ENCODE results near the gene SWSAP1.

The SWSAP1 gene

DNA sequence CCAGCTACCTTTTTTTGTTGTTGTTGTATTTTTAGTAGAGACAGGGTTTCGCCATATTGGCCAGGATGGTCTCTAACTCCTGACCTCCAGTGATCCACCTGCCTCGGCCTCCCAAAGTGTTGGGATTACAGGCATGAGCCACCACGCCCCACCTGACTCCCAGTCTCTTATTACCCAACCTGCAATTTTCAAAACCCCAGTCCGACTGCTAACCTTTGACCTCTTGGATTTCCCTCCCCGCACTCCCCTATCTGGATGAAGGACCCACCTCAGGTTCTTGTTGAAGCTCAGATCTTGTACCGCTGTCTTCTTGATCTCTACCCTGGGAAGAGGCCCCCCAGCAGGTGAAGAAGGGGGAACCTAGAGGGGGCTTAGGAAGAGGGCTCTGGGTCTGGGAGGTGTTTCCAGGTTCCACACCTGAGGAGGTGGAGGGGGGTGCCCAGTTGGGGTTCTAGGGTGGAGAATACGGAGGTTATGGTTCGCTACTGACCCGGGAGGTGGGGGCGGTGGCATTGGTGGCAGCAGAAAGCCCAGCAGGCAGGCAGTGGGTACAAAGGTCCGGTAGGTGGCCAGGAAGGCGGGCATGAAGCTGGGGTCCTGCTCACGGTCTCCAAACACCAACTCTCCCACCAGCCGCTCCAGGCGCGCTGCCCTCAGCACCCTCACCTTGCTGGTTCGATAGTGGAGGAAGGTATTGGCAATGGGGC, 42.0 kb downstream of the SWSAP1 start:
- no peak for DNase-seq

DNA sequence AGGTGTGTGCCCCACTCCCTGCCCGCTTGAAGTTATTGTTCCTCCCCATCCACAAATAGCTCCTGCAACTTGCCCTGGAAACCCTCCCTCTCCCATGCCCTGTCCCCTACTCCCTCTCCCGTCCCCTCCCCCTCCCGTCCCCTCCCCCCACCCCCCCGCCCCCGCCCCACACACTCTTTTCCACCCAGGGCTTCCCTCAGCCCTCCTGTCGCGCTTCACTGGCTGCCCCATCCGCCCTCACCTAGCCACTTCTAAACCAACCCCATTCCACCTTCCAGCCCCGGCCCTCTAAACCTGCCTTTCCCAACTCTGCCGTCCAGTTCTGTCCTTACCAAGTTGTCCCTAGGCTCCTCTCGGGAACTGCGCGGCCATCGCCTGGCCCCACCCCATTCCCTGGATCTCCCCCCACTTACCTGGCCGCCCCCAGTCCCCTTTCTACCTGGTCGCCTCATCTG, 43.7 kb downstream of the SWSAP1 start:
- no peak for DNase-seq

DNA sequence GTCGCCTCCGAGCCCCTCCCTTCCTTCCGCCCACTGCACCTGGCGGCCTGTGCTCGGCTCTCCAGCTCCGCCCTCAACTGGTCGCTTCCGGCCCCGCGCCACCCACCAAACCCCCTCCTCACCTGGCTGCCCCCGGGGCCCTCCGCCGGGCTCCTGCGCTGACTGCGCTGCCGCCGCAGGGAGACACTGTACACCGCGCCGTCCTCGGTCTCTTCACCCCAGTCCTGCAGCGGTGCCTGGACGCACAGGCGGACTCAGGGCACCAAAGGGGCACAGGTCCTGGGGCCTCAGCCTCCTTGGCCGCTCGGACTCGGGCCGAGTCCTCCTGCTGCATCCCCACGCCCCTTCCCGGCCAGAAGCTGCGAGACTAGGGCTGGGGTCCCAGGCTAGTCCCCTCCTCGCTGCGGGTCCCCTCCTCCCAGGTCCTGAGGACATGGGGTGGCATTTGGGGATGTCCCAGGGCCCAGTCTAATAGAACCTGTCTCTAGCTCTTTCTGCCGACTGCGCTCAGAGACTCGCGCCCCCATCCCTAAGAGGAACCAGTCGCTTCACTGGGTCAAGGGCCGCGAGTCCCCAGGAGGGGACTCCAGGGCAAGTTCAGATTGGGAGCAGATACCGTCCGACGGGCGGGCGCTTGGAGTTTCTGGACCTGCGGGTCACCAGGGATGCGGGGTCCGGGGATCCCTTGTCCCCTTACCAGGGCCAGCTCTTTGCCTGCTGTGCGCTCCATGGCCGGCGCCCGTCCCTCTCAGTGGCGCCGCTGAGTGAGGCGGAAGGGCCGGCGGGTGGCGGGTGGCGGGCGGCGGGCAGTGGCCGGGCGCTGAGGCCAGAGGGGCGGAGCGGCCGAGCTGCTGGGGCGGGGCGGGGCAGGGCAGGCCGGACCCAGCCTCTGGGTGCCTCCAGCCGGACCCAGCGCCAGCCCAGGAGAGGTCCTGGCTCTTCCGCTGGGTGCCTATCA, 44.4 kb downstream of the SWSAP1 start, which contains the start of gene RGL3:
Gene RGL3, minus strand, starts transcription at position 766 of the 958 bp plus-strand sequence. Its CDS starts 36 bp downstream, at position 730.
- DNase-seq: peak; percentile 67

DNA sequence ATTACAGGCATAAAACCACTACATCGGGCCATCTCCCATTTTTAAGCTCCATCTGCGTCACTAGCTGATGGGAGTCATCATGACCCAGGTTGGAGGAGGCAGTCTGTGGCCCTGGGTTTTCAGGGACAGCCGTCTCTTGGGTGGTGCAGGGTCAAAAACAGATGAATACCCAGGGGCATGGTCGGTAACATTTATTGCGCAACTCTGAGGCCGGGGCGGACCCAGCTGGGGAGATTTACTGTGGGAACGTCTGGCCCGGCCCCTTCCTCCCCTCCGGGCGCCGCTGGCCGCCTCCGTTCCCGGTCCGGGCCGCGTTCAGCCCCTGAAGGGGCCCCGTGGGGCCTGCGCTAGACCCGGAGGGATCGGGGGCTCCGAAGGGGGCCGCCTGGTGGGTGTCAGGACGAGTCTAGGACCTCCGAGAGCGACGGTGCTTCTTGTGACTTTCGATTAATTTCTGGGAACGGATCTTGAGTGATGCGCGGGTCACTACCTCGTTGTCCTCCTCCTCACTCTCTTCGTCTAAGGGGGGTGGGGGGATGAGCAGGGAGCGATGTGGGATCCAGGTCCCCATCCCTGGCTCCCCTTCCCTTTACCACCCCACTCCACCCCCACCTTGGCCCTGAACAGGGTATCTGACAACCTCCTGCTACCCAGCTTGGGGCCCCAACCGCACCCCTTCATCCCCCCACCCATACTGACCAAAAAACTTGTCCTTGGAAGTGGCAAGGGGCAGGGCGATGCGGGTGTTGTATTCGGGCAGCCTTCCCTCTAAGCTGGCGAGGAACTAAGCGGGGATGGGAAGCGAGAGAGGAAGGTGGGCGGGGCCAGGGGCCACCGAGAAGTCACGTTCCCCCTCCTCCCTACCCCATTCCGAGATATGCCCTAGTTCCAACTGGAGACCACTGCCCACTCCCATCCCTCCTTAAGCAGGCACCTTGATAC, 46.2 kb downstream of the SWSAP1 start:
- DNase-seq: no peak

DNA sequence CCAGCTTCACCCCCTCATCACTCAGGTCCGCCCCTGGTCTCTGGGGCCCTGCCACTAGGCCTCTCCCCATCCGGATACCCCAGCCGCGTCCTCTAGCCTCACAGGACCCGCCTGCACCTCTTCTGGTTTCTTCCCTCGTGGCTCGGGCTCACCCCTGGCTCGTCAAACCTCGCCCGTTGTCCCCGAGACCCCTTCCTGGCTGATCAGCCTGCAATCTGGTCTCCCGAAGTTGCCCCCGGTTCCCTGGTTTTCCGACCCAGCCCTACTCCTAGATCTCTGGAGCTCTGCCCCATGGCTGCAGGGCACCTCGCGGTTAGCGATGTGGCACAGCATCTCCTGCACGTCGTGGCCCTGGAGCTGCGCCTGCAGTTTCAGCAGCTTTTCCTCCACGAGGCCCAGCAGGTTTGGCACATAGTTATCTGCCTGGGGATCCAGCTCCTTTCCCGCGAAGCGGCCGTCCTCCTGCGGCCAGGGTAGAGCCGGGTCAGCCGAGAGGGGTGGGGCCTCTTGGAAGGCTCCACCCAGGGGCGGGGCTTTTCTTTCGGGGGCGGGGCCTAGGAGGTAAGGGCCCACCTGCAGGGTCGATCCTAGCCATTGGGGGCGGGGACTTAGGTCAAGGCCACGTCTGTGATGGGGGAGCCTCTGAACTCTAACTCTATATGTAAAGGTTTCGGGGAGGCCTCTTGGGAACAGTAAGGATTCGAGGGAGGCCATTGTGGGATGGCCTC, 47.1 kb downstream of the SWSAP1 start:
- peak; percentile 65 for DNase-seq

DNA sequence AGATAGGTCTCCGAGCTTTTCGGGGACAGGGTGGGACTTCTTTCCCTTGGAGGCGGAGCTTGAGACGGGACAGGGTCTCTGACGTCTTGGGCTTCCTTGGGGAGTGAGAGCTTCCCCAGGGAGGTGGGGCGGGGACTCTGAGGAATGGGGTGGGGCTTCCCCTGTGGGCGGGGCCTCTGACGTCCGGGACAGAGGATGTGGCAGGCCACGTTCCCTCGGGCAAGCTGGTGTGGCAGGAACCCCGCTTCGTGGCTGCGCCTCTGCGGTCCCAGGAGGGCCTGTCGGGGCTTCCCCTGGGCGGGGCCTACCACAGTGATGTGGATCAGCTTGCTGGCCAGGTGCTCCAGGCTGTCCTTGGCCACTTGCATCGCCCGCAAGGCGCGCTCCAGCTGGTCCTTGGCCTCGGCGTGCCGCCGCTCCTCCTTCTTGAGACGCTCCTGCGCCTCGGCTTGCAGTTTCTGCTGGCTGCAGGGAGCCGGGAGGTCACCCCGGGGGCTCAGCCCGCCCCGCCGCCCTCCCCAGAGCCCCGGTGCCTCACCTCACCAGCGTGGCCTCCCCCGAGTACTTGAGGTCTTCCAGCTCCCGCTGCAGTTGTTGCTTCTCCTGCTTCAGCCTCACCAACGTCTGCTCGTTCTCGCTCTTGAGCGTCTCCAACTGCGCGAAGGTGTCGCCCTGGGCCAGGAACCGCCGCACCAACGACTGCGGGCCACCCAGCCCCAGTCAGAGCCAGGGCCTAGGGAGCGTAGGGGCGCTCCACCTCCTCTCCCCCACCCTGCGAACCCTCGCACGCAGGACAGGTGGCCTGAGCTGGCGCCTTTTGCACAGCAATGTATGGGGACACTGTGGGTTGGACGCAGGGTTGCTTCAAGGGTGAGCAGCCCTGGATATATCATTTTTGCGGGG, 47.9 kb downstream of the SWSAP1 start:
- peak; percentile 87 for DNase-seq

DNA sequence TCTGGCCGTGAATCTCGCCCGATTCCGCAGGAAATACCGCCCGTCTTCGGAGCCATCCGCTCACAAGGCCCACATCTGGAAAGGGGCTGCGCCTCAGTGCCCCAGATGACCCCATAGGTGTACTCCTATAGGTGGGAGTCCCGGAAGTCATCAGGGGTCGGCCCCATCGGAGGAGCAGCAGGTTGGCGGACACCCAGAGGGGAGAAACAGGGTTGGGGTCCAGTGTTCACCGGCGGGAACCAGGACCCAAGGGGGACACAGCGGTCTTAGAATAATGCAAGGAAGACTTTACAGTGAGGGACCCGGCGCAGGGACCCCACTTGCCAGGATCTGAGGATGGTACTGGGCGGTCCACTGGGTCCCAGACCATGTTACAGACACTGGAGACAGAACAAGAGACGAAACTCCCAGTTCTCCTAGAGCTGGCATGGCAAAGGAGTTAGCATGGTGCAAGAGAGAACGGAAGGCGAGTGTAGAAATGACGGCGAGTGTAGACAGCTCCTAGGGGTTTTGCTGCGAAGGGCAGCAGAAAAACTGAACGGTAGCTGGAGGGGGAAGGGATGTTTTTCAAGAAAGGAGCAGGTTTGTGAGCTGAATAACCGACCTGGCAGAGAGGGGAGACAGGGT, 48.8 kb downstream of the SWSAP1 start:
- DNase-seq: no peak

DNA sequence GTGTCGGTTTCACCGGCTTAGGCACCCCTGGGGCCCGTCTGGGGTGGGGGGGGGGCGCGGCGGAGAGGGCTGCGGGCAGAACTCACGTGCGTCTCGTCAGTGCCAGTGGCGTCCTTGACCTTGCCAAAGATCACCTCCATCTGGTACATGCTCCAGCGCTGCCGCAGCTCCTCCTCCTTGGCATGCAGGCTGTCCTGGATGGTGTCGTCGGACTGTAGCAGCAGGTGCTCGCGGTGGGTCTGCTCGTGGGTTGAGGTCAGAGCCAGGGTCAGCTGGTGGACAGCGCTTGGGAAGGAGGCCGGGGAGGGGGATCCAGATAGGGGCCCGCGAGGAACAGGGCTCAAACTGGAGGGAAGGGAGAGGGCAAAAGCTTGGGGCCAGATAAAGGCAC, 49.3 kb downstream of the SWSAP1 start:
- peak; percentile 63 for DNase-seq

All from RPMI8226 (cell line).